MM.1S (cell line): ENCODE results near the gene CLTC.

Experiments used
- DNase-seq: peaks from one replicate; pipeline ENCODE4 v3.0.0-alpha.2; 2015
- H2AFZ ChIP-seq: fragments of 300-600 bp; sonication (generic); 2 replicates; pipeline ENCODE4 v1.6.0; 2016; ENCODE audit warnings: antibody characterized with exemption, low read length
- H3F3A ChIP-seq: fragments of 300-600 bp; sonication (generic); 2 replicates; pipeline ENCODE4 v1.6.1; 2016; ENCODE audit warnings: mild to moderate bottlenecking, antibody characterized with exemption, low read length, moderate library complexity, mixed read lengths; ENCODE audit not compliant: insufficient read depth
- H3K27ac ChIP-seq: fragments of 300-600 bp; sonication (generic); 2 replicates; pipeline ENCODE4 v1.5.1; 2016; ENCODE audit warnings: mild to moderate bottlenecking, low read length
- H3K27me3 ChIP-seq: fragments of 300-600 bp; sonication (generic); replicated peaks from 2 replicates; pipeline ENCODE4 v1.6.0; 2016; ENCODE audit warnings: low read length; ENCODE audit not compliant: insufficient read depth
- H3K36me3 ChIP-seq: fragments of 300-600 bp; sonication (generic); replicated peaks from 2 replicates; pipeline ENCODE4 v1.6.1; 2016; ENCODE audit warnings: mild to moderate bottlenecking, low read length, mixed read lengths; ENCODE audit not compliant: insufficient read depth
- H3K4me1 ChIP-seq: fragments of 300-600 bp; sonication (generic); 2 replicates; pipeline ENCODE4 v1.6.1; 2016; ENCODE audit warnings: low read length, mixed read lengths
- H3K4me2 ChIP-seq: fragments of 300-600 bp; sonication (generic); 2 replicates; pipeline ENCODE4 v1.6.0; 2016; ENCODE audit warnings: low read depth, low read length
- H3K4me3 ChIP-seq: fragments of 300-600 bp; sonication (generic); 2 replicates; pipeline ENCODE4 v1.5.1; 2016; ENCODE audit warnings: low read length, mixed read lengths
- H3K79me2 ChIP-seq: fragments of 300-600 bp; sonication (generic); 2 replicates; pipeline ENCODE4 v1.6.1; 2016; ENCODE audit warnings: mixed run types, low read length, mixed read lengths
- H3K9ac ChIP-seq: fragments of 300-600 bp; sonication (generic); 2 replicates; pipeline ENCODE4 v1.6.1; 2016; ENCODE audit warnings: low read length, mixed read lengths
- H3K9me2 ChIP-seq: fragments of 300-600 bp; sonication (generic); replicated peaks from 2 replicates; pipeline ENCODE4 v1.6.1; 2016; ENCODE audit warnings: mild to moderate bottlenecking, low read length, mixed read lengths; ENCODE audit not compliant: insufficient read depth
- H3K9me3 ChIP-seq: fragments of 300-600 bp; sonication (generic); replicated peaks from 2 replicates; pipeline ENCODE4 v1.6.1; 2016; ENCODE audit warnings: mild to moderate bottlenecking, low read length, mixed read lengths; ENCODE audit not compliant: insufficient read depth
- H4K20me1 ChIP-seq: fragments of 300-600 bp; sonication (generic); 2 replicates; pipeline ENCODE4 v1.6.1; 2016; ENCODE audit warnings: mild to moderate bottlenecking, low read length, moderate library complexity, mixed read lengths; ENCODE audit not compliant: insufficient read depth
- EZH2 ChIP-seq: fragments of 300-600 bp; sonication (generic); optimal IDR thresholded peaks from 2 replicates; pipeline ENCODE3; 2017; ENCODE audit warnings: low read depth, mild to moderate bottlenecking, antibody characterized with exemption, low read length, mixed read lengths
- EZH2phosphoT487 ChIP-seq: fragments of 300-600 bp; sonication (generic); IDR thresholded peaks from 2 replicates; pipeline ENCODE4 v1.6.1; 2018; ENCODE audit warnings: antibody characterized with exemption, low read length
- TF ChIP-seq, protein P1 (sequence below): fragments of 300-600 bp; sonication (generic); IDR thresholded peaks from 2 replicates; pipeline ENCODE4 v1.5.1; 2016; ENCODE audit warnings: antibody characterized with exemption, low read length, mixed read lengths

CLTC gene

DNA sequence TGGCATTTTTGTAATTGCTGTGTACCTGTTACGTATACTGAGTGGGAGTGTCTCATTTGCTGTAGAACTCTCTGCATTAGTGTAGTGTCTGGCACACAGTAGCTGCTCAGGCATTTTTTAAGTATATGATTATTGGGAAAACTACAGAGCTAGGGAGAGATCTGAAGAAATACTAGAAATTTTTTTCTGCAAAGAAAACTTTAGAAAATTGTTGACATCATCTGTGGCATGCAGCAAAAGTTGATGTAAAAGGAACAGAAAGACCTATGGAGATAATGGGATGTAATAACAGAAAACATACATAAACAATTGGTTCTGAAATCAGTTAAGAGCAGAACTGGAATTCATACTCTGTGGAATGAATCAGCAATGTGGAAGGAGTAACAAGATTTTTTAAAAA is 11.6 kb downstream of the CLTC start:
- TF ChIP-seq EZH2phosphoT487 (no peak), EZH2 (no peak)
- TF ChIP-seq, protein P1, sequence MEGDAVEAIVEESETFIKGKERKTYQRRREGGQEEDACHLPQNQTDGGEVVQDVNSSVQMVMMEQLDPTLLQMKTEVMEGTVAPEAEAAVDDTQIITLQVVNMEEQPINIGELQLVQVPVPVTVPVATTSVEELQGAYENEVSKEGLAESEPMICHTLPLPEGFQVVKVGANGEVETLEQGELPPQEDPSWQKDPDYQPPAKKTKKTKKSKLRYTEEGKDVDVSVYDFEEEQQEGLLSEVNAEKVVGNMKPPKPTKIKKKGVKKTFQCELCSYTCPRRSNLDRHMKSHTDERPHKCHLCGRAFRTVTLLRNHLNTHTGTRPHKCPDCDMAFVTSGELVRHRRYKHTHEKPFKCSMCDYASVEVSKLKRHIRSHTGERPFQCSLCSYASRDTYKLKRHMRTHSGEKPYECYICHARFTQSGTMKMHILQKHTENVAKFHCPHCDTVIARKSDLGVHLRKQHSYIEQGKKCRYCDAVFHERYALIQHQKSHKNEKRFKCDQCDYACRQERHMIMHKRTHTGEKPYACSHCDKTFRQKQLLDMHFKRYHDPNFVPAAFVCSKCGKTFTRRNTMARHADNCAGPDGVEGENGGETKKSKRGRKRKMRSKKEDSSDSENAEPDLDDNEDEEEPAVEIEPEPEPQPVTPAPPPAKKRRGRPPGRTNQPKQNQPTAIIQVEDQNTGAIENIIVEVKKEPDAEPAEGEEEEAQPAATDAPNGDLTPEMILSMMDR: no peak
- no peak overlapping the region for H2AFZ ChIP-seq
- H3K79me2 ChIP-seq: peaks cover 100% of the 10 kb centered on the region
- no peak for DNase-seq
- H3K27me3 ChIP-seq: no peaks in the 10 kb centered on the region
- no peak overlapping the region for H3K4me3 ChIP-seq
- no peak overlapping the region for H3K9ac ChIP-seq
- H3K4me2 ChIP-seq: no peak overlapping the region
- peaks cover 3% of the 10 kb centered on the region; the same call in 1 of the 2 replicates for H3K36me3 ChIP-seq
- no peaks in the 10 kb centered on the region for H3K9me2 ChIP-seq
- H4K20me1 ChIP-seq: peaks cover 83% of the 10 kb centered on the region
- H3F3A ChIP-seq: peaks cover 23% of the 10 kb centered on the region
- no peaks in the 10 kb centered on the region for H3K9me3 ChIP-seq
- peaks cover 29% of the 10 kb centered on the region for H3K4me1 ChIP-seq
- H3K27ac ChIP-seq: no peak overlapping the region

DNA sequence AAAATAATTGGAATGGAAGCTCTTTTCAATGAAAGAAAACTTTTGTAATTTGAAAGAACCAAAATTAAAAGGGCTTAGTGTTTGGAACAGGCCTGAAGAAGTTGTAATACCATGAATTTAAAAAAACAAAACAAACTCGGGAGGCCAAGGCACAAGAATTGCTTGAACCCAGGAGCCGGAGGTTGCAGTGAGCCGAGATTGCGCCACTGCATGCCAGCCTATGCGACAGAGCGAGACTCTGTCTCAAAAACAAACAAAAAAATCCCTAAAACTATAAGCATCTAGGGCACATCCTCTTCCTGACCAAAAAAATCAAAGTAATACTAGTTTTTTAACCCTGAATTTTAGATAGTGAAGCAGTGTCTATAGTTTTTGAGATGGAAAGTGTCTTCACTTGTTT is 12.7 kb downstream of the CLTC start:
- peaks cover 23% of the 10 kb centered on the region for H3F3A ChIP-seq
- no peak for DNase-seq
- no peak overlapping the region for H2AFZ ChIP-seq
- peaks cover 3% of the 10 kb centered on the region; the same call in 1 of the 2 replicates for H3K36me3 ChIP-seq
- H3K4me3 ChIP-seq: no peak overlapping the region
- H3K79me2 ChIP-seq: peaks cover 99% of the 10 kb centered on the region
- peaks cover 71% of the 10 kb centered on the region for H4K20me1 ChIP-seq
- no peaks in the 10 kb centered on the region for H3K9me3 ChIP-seq
- TF ChIP-seq EZH2phosphoT487 (no peak), EZH2 (no peak)
- TF ChIP-seq, protein P1: no peak
- no peaks in the 10 kb centered on the region for H3K9me2 ChIP-seq
- H3K27ac ChIP-seq: no peak overlapping the region
- 0 out of 2 replicates have a peak overlapping the region, but pooled peaks have one; percentile 8 for H3K4me2 ChIP-seq
- H3K9ac ChIP-seq: no peak overlapping the region
- H3K27me3 ChIP-seq: no peaks in the 10 kb centered on the region
- peaks cover 29% of the 10 kb centered on the region for H3K4me1 ChIP-seq

DNA sequence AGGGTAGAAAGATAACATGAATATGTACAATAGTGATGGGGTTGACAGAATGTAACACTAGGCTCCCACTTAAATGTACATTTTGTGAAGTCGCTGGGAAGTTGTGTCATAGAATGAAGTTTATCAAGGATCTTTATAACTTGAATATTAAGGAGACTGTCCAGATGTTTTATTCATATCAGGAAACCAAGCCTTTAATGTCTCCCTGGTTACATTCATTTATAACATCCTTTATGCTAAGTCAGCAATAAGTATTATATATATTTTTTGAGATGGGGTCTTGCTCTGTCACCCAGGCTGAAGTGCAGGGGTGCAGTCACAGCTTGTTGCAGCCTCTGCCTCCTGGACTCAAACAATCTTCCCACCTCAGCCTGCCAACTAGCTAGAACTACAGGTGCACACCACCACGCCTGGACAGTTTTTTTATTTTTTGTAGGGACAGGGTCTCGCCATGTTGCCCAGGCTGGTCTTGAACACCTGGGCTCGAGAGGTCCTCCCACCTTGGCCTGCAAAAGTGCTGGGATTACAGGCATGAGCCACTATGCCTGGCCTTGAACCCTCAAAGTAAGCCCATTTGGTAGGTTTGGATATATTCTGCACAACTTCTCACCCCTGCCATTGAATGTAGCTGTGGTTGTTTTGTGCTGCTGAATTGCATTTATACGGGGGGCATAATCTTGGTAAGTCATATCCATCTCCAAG is 14.1 kb downstream of the CLTC start:
- no peak for DNase-seq
- Histone ChIP-seq H3K27ac (peak overlapping the region; percentile 21; the same call in 1 of the 2 replicates), H3K9ac (no peak overlapping the region), H3K4me1 (peaks cover 29% of the 10 kb centered on the region), H3K9me2 (no peaks in the 10 kb centered on the region), H3F3A (peaks cover 23% of the 10 kb centered on the region), H3K36me3 (0 out of 2 replicates have a peak, but pooled peaks cover 3% of the 10 kb centered on the region), H3K4me2 (peak overlapping the region; percentile 48), H4K20me1 (peaks cover 69% of the 10 kb centered on the region), H3K79me2 (peaks cover 99% of the 10 kb centered on the region), H2AFZ (no peak overlapping the region), H3K27me3 (no peaks in the 10 kb centered on the region), H3K9me3 (no peaks in the 10 kb centered on the region), H3K4me3 (no peak overlapping the region)
- TF ChIP-seq EZH2: no peak
- TF ChIP-seq EZH2phosphoT487: no peak
- TF ChIP-seq, protein P1: no peak
